ENCODE data around the gene ZNF362. TPM values are rescaled to one million over a fixed set of nuclear protein-coding genes. Genes with fewer than 3 reads are reported as not detected.

ZNF362 gene
- total RNA-seq, 1 donor = 13.4 TPM

- Histone ChIP-seq H3K27me3 (ENCODE audit: insufficient read depth, low read length) (no peaks in the 10 kb centered on the region), H3K36me3 (ENCODE audit: insufficient read depth, low read length) (no peaks in the 10 kb centered on the region), H3K4me3 (ENCODE audit: insufficient read depth, low read length) (no peak overlapping the region), H2AFZ (ENCODE audit: low read length) (no peak overlapping the region), H3K79me2 (ENCODE audit: insufficient read depth, low read length) (peaks cover 22% of the 10 kb centered on the region), H4K20me1 (ENCODE audit: insufficient read depth, low read length) (no peaks in the 10 kb centered on the region), H3K27ac (ENCODE audit: low read depth, low read length) (no peak overlapping the region), H3K9me3 (ENCODE audit: low read depth, low read length) (no peaks in the 10 kb centered on the region), H3K4me1 (ENCODE audit: insufficient read depth, low read length) (peaks cover 10% of the 10 kb centered on the region), H3K4me2 (ENCODE audit: insufficient read depth, low read length) (no peak overlapping the region)
- no peak for TF ChIP-seq CTCF (IDR thresholded peaks at IDR 0.05; ENCODE audit: extremely low read depth, low read depth, low read length)
- DNase-seq (ENCODE audit: insufficient read length, low spot score, missing footprints) = no peak
These were observed 1.8 kb upstream of the ZNF362 start for GRCh38 chr1:33254491-33254890.

- no peaks in the 10 kb centered on the region for H3K9me3 ChIP-seq (ENCODE audit: low read depth, low read length)
- H4K20me1 ChIP-seq (ENCODE audit: insufficient read depth, low read length) = peaks cover 3% of the 10 kb centered on the region
- peak overlapping the region; percentile 68 for H2AFZ ChIP-seq (ENCODE audit: low read length)
- TF ChIP-seq CTCF (IDR thresholded peaks at IDR 0.05; ENCODE audit: extremely low read depth, low read depth, low read length) = no peak
- H3K4me3 ChIP-seq (ENCODE audit: insufficient read depth, low read length) = peak overlapping the region; percentile 67
- peak; percentile 95 for DNase-seq (ENCODE audit: insufficient read length, low spot score, missing footprints)
- no peak overlapping the region for H3K27ac ChIP-seq (ENCODE audit: low read depth, low read length)
- H3K79me2 ChIP-seq (ENCODE audit: insufficient read depth, low read length) = peaks cover 33% of the 10 kb centered on the region
- no peaks in the 10 kb centered on the region for H3K36me3 ChIP-seq (ENCODE audit: insufficient read depth, low read length)
- H3K4me1 ChIP-seq (ENCODE audit: insufficient read depth, low read length) = peaks cover 10% of the 10 kb centered on the region
- H3K27me3 ChIP-seq (ENCODE audit: insufficient read depth, low read length) = no peaks in the 10 kb centered on the region
- H3K4me2 ChIP-seq (ENCODE audit: insufficient read depth, low read length) = peak overlapping the region; percentile 72
These were observed 708 bp upstream of the ZNF362 start for GRCh38 chr1:33255347-33256220.

GRCh38 chr1:33256221-33256470 lies 146 bp upstream of the ZNF362 start:
- no peaks in the 10 kb centered on the region for H3K9me3 ChIP-seq (ENCODE audit: low read depth, low read length)
- H3K27me3 ChIP-seq (ENCODE audit: insufficient read depth, low read length) = no peaks in the 10 kb centered on the region
- no peak overlapping the region for H2AFZ ChIP-seq (ENCODE audit: low read length)
- no peak overlapping the region for H3K27ac ChIP-seq (ENCODE audit: low read depth, low read length)
- H3K4me2 ChIP-seq (ENCODE audit: insufficient read depth, low read length) = no peak overlapping the region
- H3K4me1 ChIP-seq (ENCODE audit: insufficient read depth, low read length) = peaks cover 15% of the 10 kb centered on the region
- H3K79me2 ChIP-seq (ENCODE audit: insufficient read depth, low read length) = peaks cover 39% of the 10 kb centered on the region
- no peak for DNase-seq (ENCODE audit: insufficient read length, low spot score, missing footprints)
- no peaks in the 10 kb centered on the region for H3K36me3 ChIP-seq (ENCODE audit: insufficient read depth, low read length)
- H4K20me1 ChIP-seq (ENCODE audit: insufficient read depth, low read length) = peaks cover 8% of the 10 kb centered on the region
- TF ChIP-seq CTCF (IDR thresholded peaks at IDR 0.05; ENCODE audit: extremely low read depth, low read depth, low read length) = no peak
- H3K4me3 ChIP-seq (ENCODE audit: insufficient read depth, low read length) = peak overlapping the region; percentile 67

- Histone ChIP-seq H3K4me3 (ENCODE audit: insufficient read depth, low read length) (peak overlapping the region; percentile 84), H3K36me3 (ENCODE audit: insufficient read depth, low read length) (no peaks in the 10 kb centered on the region), H2AFZ (ENCODE audit: low read length) (peak overlapping the region; percentile 77), H3K4me2 (ENCODE audit: insufficient read depth, low read length) (peak overlapping the region; percentile 90), H3K4me1 (ENCODE audit: insufficient read depth, low read length) (peaks cover 20% of the 10 kb centered on the region), H3K79me2 (ENCODE audit: insufficient read depth, low read length) (peaks cover 48% of the 10 kb centered on the region), H3K9me3 (ENCODE audit: low read depth, low read length) (no peaks in the 10 kb centered on the region), H3K27me3 (ENCODE audit: insufficient read depth, low read length) (no peaks in the 10 kb centered on the region), H3K27ac (ENCODE audit: low read depth, low read length) (peak overlapping the region; percentile 86), H4K20me1 (ENCODE audit: insufficient read depth, low read length) (peaks cover 18% of the 10 kb centered on the region)
- DNase-seq (ENCODE audit: insufficient read length, low spot score, missing footprints) = peak; percentile 87
- TF ChIP-seq CTCF (IDR thresholded peaks at IDR 0.05; ENCODE audit: extremely low read depth, low read depth, low read length) = no peak
These were observed 997 bp downstream of the ZNF362 start for GRCh38 chr1:33257207-33257771.

Measured in osteoblast (primary cell).